Measurements from ENCODE around the gene XYLB. TPM values are rescaled to one million over a fixed set of nuclear protein-coding genes. Genes with fewer than 3 reads are reported as not detected.

The XYLB gene
- total RNA-seq, 1 experiment from 2014 or later: 20.1 TPM

DNA sequence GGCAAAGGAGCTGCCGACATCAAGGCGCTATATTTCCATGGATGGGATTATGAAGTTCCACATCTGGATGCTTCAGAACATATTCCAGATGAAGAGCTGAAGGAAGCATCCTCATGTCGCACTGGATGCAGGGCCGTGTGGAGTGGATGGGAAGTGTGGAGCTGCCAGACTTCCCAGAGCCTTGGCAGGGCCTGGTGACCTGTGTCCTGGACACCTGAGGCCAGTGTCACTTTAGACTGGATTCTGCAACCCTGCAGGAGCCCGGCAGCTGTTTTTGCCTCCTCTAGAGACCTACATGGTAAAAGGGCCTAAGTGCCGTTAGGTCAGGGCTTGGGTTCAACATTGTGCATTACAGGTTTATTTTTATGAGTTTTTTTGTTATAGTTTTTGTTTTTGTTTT lies 11.3 kb upstream of the XYLB start:
- no peak overlapping the region for H3K27ac Mint-ChIP-seq (ENCODE audit: unreplicated experiment)
- no peak for DNase-seq

DNA sequence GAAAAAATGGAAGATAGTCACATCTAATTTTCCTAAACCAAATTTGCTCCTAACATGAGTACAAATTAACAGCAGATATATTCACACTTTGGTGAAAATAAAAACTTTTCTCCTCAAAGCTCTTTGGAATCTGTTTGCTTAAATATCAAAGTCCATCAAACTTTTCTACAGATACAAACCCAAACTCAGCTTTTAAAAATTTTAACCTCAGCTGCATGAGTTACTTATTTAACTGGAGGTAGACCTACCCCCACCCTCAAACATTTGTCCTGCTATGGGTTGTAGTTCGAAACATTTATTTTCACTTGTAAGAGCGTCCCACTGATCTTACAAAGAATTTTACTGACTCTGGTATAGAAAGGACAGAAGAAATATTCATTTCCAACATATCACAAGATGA lies 8.9 kb upstream of the XYLB start:
- intact Hi-C loops (cut with micrococcal nuclease; ENCODE audit: unreplicated experiment): no loop called here
- Histone ChIP-seq H3K36me3 (ENCODE audit: control insufficient read depth, insufficient read depth, low read length) (no peaks in the 10 kb centered on the region), H3K4me3 (ENCODE audit: low read depth, low read length) (no peak overlapping the region), H3K4me1 (no peaks in the 10 kb centered on the region), H3K27me3 (replicated peaks; ENCODE audit: control insufficient read depth, insufficient read depth, low read length) (no peaks in the 10 kb centered on the region), H3K9me3 (no peaks in the 10 kb centered on the region)
- no peaks in the 10 kb centered on the region for H3K4me1 Mint-ChIP-seq (ENCODE audit: low read depth, unreplicated experiment)
- H3K4me3 Mint-ChIP-seq (ENCODE audit: unreplicated experiment): no peak overlapping the region
- no TSS peak for BruUV-seq (replicated peaks)
- no peaks in the 10 kb centered on the region for H3K9me3 Mint-ChIP-seq (ENCODE audit: unreplicated experiment)
- TF ChIP-seq, protein P1, sequence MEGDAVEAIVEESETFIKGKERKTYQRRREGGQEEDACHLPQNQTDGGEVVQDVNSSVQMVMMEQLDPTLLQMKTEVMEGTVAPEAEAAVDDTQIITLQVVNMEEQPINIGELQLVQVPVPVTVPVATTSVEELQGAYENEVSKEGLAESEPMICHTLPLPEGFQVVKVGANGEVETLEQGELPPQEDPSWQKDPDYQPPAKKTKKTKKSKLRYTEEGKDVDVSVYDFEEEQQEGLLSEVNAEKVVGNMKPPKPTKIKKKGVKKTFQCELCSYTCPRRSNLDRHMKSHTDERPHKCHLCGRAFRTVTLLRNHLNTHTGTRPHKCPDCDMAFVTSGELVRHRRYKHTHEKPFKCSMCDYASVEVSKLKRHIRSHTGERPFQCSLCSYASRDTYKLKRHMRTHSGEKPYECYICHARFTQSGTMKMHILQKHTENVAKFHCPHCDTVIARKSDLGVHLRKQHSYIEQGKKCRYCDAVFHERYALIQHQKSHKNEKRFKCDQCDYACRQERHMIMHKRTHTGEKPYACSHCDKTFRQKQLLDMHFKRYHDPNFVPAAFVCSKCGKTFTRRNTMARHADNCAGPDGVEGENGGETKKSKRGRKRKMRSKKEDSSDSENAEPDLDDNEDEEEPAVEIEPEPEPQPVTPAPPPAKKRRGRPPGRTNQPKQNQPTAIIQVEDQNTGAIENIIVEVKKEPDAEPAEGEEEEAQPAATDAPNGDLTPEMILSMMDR (IDR thresholded peaks at IDR 0.05; ENCODE audit: insufficient read depth in 1 of 2, low read depth in 1 of 2, low read length in 1 of 2, severe bottlenecking in 1 of 2, unreplicated experiment in 1 of 2): no peak
- DNase-seq: no peak
- CTCF ChIA-PET: no interaction called here
- no peaks in the 10 kb centered on the region for H3K27me3 Mint-ChIP-seq (ENCODE audit: insufficient read depth, unreplicated experiment)
- POLR2A ChIA-PET: no interaction called here
- no peak overlapping the region for H3K27ac Mint-ChIP-seq (ENCODE audit: unreplicated experiment)
- H3K36me3 Mint-ChIP-seq (ENCODE audit: insufficient read depth, unreplicated experiment): no peaks in the 10 kb centered on the region

More for the DNA sequence above, 11.3 kb upstream of the XYLB start:
- no peak overlapping the region for H3K4me3 Mint-ChIP-seq (ENCODE audit: unreplicated experiment)
- H3K9me3 Mint-ChIP-seq (ENCODE audit: unreplicated experiment): no peaks in the 10 kb centered on the region
- POLR2A ChIA-PET: no interaction called here
- Histone ChIP-seq H3K4me3 (ENCODE audit: low read depth, low read length) (no peak overlapping the region), H3K36me3 (ENCODE audit: control insufficient read depth, insufficient read depth, low read length) (no peaks in the 10 kb centered on the region), H3K27me3 (replicated peaks; ENCODE audit: control insufficient read depth, insufficient read depth, low read length) (no peaks in the 10 kb centered on the region), H3K9me3 (no peaks in the 10 kb centered on the region), H3K4me1 (no peaks in the 10 kb centered on the region)
- intact Hi-C loops (cut with micrococcal nuclease; ENCODE audit: unreplicated experiment): no loop called here
- no peaks in the 10 kb centered on the region for H3K4me1 Mint-ChIP-seq (ENCODE audit: low read depth, unreplicated experiment)
- H3K27me3 Mint-ChIP-seq (ENCODE audit: insufficient read depth, unreplicated experiment): no peaks in the 10 kb centered on the region
- CTCF ChIA-PET: no interaction called here
- TF ChIP-seq, protein P1 (IDR thresholded peaks at IDR 0.05; ENCODE audit: insufficient read depth in 1 of 2, low read depth in 1 of 2, low read length in 1 of 2, severe bottlenecking in 1 of 2, unreplicated experiment in 1 of 2): no peak
- BruUV-seq (replicated peaks): no TSS peak
- no peaks in the 10 kb centered on the region for H3K36me3 Mint-ChIP-seq (ENCODE audit: insufficient read depth, unreplicated experiment)

DNA sequence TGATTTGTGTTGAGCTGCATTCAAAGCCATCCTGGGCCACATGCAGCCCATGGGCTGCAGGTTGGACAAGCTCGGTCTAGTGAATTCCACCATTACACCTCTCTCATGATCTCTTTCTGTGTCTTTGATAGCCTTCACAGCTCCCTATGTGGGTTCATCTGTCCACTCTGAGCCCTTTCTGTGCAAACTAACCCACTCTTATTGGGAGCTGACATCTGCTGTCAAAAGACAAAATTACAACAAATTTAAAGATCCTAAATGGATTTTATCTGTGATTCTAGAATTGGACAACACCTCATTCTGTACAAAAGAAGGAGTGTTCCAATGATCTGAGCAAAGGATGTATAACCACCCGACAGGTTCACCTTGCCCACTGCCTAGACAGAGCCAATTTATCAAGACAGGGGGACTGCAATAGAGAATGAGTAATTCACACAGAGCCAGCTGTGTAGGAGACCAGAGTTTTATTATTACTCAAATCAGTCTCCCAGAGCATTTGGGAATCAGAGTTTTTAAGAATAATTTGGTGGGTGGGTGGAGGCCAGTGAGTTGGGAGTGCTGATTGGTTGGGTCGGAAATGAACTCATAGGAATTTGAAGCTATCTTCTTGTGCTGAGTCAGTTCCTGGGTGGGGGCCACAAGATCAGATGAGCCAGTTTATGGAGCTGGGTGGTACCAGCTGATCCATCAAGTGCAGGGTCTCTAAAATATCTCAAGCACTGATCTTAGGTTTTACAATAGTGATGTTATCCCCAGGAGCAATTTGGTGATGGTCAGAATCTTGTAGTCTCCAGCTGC lies 2.6 kb upstream of the XYLB start:
- ChIA-PET POLR2A (no interaction called here), CTCF (interaction anchor here (0.6 to 1.4 kb wide), 2 partner anchors 66 to 340 kb away, joined by 4 to 8 read pairs; no protein-coding TSS in a partner anchor)
- Mint-ChIP-seq H3K36me3 (ENCODE audit: insufficient read depth, unreplicated experiment) (no peaks in the 10 kb centered on the region), H3K27me3 (ENCODE audit: insufficient read depth, unreplicated experiment) (no peaks in the 10 kb centered on the region), H3K4me1 (ENCODE audit: low read depth, unreplicated experiment) (no peaks in the 10 kb centered on the region), H3K27ac (ENCODE audit: unreplicated experiment) (no peak overlapping the region), H3K9me3 (ENCODE audit: unreplicated experiment) (peaks cover 8% of the 10 kb centered on the region), H3K4me3 (ENCODE audit: unreplicated experiment) (no peak overlapping the region)
- no peak overlapping the region for H3K4me3 ChIP-seq (ENCODE audit: low read depth, low read length)
- no peak for DNase-seq
- H3K27me3 ChIP-seq (replicated peaks; ENCODE audit: control insufficient read depth, insufficient read depth, low read length): no peaks in the 10 kb centered on the region
- TF ChIP-seq, protein P1 (IDR thresholded peaks at IDR 0.05; ENCODE audit: insufficient read depth in 1 of 2, low read depth in 1 of 2, low read length in 1 of 2, severe bottlenecking in 1 of 2, unreplicated experiment in 1 of 2): no peak
- no TSS peak for BruUV-seq (replicated peaks)
- H3K36me3 ChIP-seq (ENCODE audit: control insufficient read depth, insufficient read depth, low read length): 0 out of 2 replicates have a peak, but pooled peaks cover under 1% of the 10 kb centered on the region
- peaks cover 6% of the 10 kb centered on the region; the same call in 1 of the 2 replicates for H3K4me1 ChIP-seq
- H3K9me3 ChIP-seq: no peaks in the 10 kb centered on the region
- intact Hi-C loops (cut with micrococcal nuclease; ENCODE audit: unreplicated experiment): no loop called here
